DND-41 (cell line): ENCODE data around the gene CTNNA1.

Experiments used
- ATAC-seq: fragments of 200-7000 bp; cut with Tn5 transposase; 3 replicates; pipeline ENCODE4 v1.9.1; 2021; ENCODE audit warnings: low read depth; ENCODE audit not compliant: insufficient read depth
- DNase-seq: peaks from one replicate; pipeline ENCODE4 v3.0.0-alpha.2; 2020
- H2AFZ ChIP-seq: 2 replicates; pipeline ENCODE4 v1.6.0; 2012; ENCODE audit warnings: low read depth, low read length
- H3K27ac ChIP-seq: 2 replicates; pipeline ENCODE4 v1.5.1; 2012; ENCODE audit warnings: low read length, inconsistent platforms
- H3K27me3 ChIP-seq: fragments of 200-600 bp; sonication (generic); 2 replicates; pipeline ENCODE4 v1.6.0; 2012; ENCODE audit warnings: low read length, mild to moderate bottlenecking, inconsistent platforms; ENCODE audit not compliant: insufficient read depth, poor library complexity
- H3K36me3 ChIP-seq: 2 replicates; pipeline ENCODE4 v1.5.1; 2012; ENCODE audit warnings: low read length, inconsistent platforms; ENCODE audit not compliant: insufficient read depth
- H3K4me1 ChIP-seq: 2 replicates; pipeline ENCODE4 v1.5.1; 2012; ENCODE audit warnings: mild to moderate bottlenecking, low read length; ENCODE audit not compliant: insufficient read depth
- H3K4me2 ChIP-seq: 2 replicates; pipeline ENCODE4 v1.6.0; 2012; ENCODE audit warnings: mild to moderate bottlenecking, moderate library complexity, low read length, inconsistent platforms; ENCODE audit not compliant: insufficient read depth
- H3K4me3 ChIP-seq, 2 experiments: fragments of 200-600 bp in 1 of 2; shearing (Covaris generic) in 1 of 2; 2 replicates each; pipeline ENCODE4 v1.5.1; 2012 to 2016; ENCODE audit warnings: inconsistent platforms in 2 of 2, low read length in 2 of 2, mild to moderate bottlenecking in 2 of 2, low read depth in 1 of 2, moderate library complexity in 1 of 2
- H3K79me2 ChIP-seq: 2 replicates; pipeline ENCODE4 v1.6.0; 2012; ENCODE audit warnings: low read length, inconsistent platforms; ENCODE audit not compliant: insufficient read depth
- H3K9ac ChIP-seq: 2 replicates; pipeline ENCODE4 v1.6.0; 2012; ENCODE audit warnings: low read depth, mild to moderate bottlenecking, inconsistent platforms, low read length, moderate library complexity
- H3K9me3 ChIP-seq: 2 replicates; pipeline ENCODE4 v1.5.1; 2012; ENCODE audit warnings: low read length, moderate library complexity, mild to moderate bottlenecking, inconsistent platforms; ENCODE audit not compliant: insufficient read depth, severe bottlenecking
- H4K20me1 ChIP-seq: 2 replicates; pipeline ENCODE4 v1.6.0; 2012; ENCODE audit warnings: low read length; ENCODE audit not compliant: insufficient read depth
- CTCF ChIP-seq: IDR thresholded peaks from 2 replicates; pipeline ENCODE4 v1.5.1; 2012; ENCODE audit warnings: borderline replicate concordance, low read length, moderate library complexity, mild to moderate bottlenecking; ENCODE audit not compliant: poor library complexity, severe bottlenecking; ENCODE audit errors: extremely low read depth
- EZH2 ChIP-seq: IDR thresholded peaks from 3 replicates; pipeline ENCODE4 v1.6.1; 2012; ENCODE audit warnings: borderline replicate concordance, low read depth, mild to moderate bottlenecking, moderate library complexity, low read length, inconsistent platforms; ENCODE audit not compliant: severe bottlenecking

CTNNA1 gene

GRCh38 chr5:138874771-138875551 lies 121.7 kb downstream of the CTNNA1 start, which contains the start of gene LRRTM2:
Gene LRRTM2 (minus strand): TSS chr5:138875335. CDS start chr5:138874911, 424 bp downstream.
- Histone ChIP-seq H3K4me1 (no peaks in the 10 kb centered on the region), H3K36me3 (no peaks in the 10 kb centered on the region), H3K9ac (no peak within 1 kb of the TSS), H3K9me3 (no peaks in the 10 kb centered on the region), H4K20me1 (no peaks in the 10 kb centered on the region), H3K27ac (no peak within 1 kb of the TSS), H3K79me2 (no peaks in the 10 kb centered on the region), H3K4me2 (no peak within 1 kb of the TSS), H2AFZ (no peak within 1 kb of the TSS), H3K4me3 (no peak within 1 kb of the TSS), H3K27me3 (no peaks in the 10 kb centered on the region)
- TF ChIP-seq EZH2: no peak
- TF ChIP-seq CTCF: no peak
- ATAC-seq (no peak), DNase-seq (no peak)

- Histone ChIP-seq H3K9me3 (no peaks in the 10 kb centered on the region), H3K27ac (no peak overlapping the region), H3K4me3 (no peak overlapping the region), H4K20me1 (no peaks in the 10 kb centered on the region), H2AFZ (no peak overlapping the region), H3K36me3 (no peaks in the 10 kb centered on the region), H3K4me2 (no peak overlapping the region), H3K9ac (no peak overlapping the region), H3K79me2 (no peaks in the 10 kb centered on the region), H3K4me1 (no peaks in the 10 kb centered on the region), H3K27me3 (no peaks in the 10 kb centered on the region)
- TF ChIP-seq CTCF (no peak), EZH2 (no peak)
- ATAC-seq (no peak), DNase-seq (no peak)
Measured at GRCh38 chr5:138875552-138875875, 122.3 kb downstream of the CTNNA1 start.

- H3K4me2 ChIP-seq: no peak overlapping the region
- no peak for TF ChIP-seq CTCF
- TF ChIP-seq EZH2: no peak
- H3K4me1 ChIP-seq: no peaks in the 10 kb centered on the region
- DNase-seq: no peak
- no peak overlapping the region for H3K4me3 ChIP-seq
- no peaks in the 10 kb centered on the region for H3K79me2 ChIP-seq
- H3K36me3 ChIP-seq: no peaks in the 10 kb centered on the region
- H3K27ac ChIP-seq: no peak overlapping the region
- no peak for ATAC-seq
- no peaks in the 10 kb centered on the region for H4K20me1 ChIP-seq
- H3K9ac ChIP-seq: no peak overlapping the region
- H3K27me3 ChIP-seq: no peaks in the 10 kb centered on the region
- H2AFZ ChIP-seq: no peak overlapping the region
- no peaks in the 10 kb centered on the region for H3K9me3 ChIP-seq
Measured at GRCh38 chr5:138875946-138876345, 122.7 kb downstream of the CTNNA1 start.

GRCh38 chr5:138876811-138877210 lies 123.6 kb downstream of the CTNNA1 start:
- no peak overlapping the region for H3K4me3 ChIP-seq

More at GRCh38 chr5:138876811-138877210, 123.6 kb downstream of the CTNNA1 start:
- H3K9me3 ChIP-seq: no peaks in the 10 kb centered on the region
- no peak overlapping the region for H3K4me2 ChIP-seq
- H3K27me3 ChIP-seq: no peaks in the 10 kb centered on the region
- ATAC-seq: no peak
- H3K79me2 ChIP-seq: no peaks in the 10 kb centered on the region
- TF ChIP-seq CTCF: no peak
- TF ChIP-seq EZH2: no peak
- no peak overlapping the region for H2AFZ ChIP-seq
- H3K4me1 ChIP-seq: no peaks in the 10 kb centered on the region
- no peaks in the 10 kb centered on the region for H3K36me3 ChIP-seq
- no peak overlapping the region for H3K27ac ChIP-seq
- no peak overlapping the region for H3K9ac ChIP-seq
- no peak for DNase-seq
- no peaks in the 10 kb centered on the region for H4K20me1 ChIP-seq
